ENCODE measurements around the gene LAG3. TPM values are rescaled to one million over a fixed set of nuclear protein-coding genes. Genes with fewer than 3 reads are reported as not detected.

Gene LAG3
- total RNA-seq, 1 experiment from 2014 or later = 2.6 TPM

GRCh38 chr12:6826125-6826733 is 53.9 kb downstream of the LAG3 start:
- peaks cover 42% of the 10 kb centered on the region for H3K27me3 Mint-ChIP-seq (ENCODE audit: low read depth)
- TF ChIP-seq FOXJ3 (CRISPR knock-in tag; IDR thresholded peaks at IDR 0.05; ENCODE audit: borderline replicate concordance) = no peak
- TF ChIP-seq NFATC4 (CRISPR knock-in tag; IDR thresholded peaks at IDR 0.05) = no peak
- TF ChIP-seq OVOL2 (CRISPR knock-in tag; IDR thresholded peaks at IDR 0.05; ENCODE audit: borderline replicate concordance) = no peak
- no peak for TF ChIP-seq E2F5 (CRISPR knock-in tag; IDR thresholded peaks at IDR 0.05)
- no peak for TF ChIP-seq ESRRA (CRISPR knock-in tag; IDR thresholded peaks at IDR 0.05; ENCODE audit: borderline replicate concordance)
- TF ChIP-seq IRF2 (CRISPR knock-in tag; IDR thresholded peaks at IDR 0.05; ENCODE audit: borderline replicate concordance, low read depth) = no peak
- TF ChIP-seq ZNF232 (CRISPR knock-in tag; IDR thresholded peaks at IDR 0.05) = no peak
- TF ChIP-seq ZNF416 (CRISPR knock-in tag; IDR thresholded peaks at IDR 0.05) = no peak
- TF ChIP-seq ZBTB21 (CRISPR knock-in tag; IDR thresholded peaks at IDR 0.05; ENCODE audit: borderline replicate concordance) = no peak
- no peak for TF ChIP-seq ZBTB43 (CRISPR knock-in tag; IDR thresholded peaks at IDR 0.05)
- no peak for TF ChIP-seq ZNF396 (CRISPR knock-in tag; IDR thresholded peaks at IDR 0.05; ENCODE audit: borderline replicate concordance)
- TF ChIP-seq KAT7 (CRISPR knock-in tag; IDR thresholded peaks at IDR 0.05; ENCODE audit: borderline replicate concordance) = no peak
- TF ChIP-seq MXD4 (CRISPR knock-in tag; IDR thresholded peaks at IDR 0.05; ENCODE audit: borderline replicate concordance) = no peak
- TF ChIP-seq TCF7 (CRISPR knock-in tag; IDR thresholded peaks at IDR 0.05; ENCODE audit: low read depth) = no peak
- no peak overlapping the region for H3K4me3 Mint-ChIP-seq
- DNase-seq (ENCODE audit: low spot score) (no peak), ATAC-seq (no peak)
- no peak overlapping the region for H3K27ac Mint-ChIP-seq
- CTCF ChIA-PET = interaction anchor here (0.9 to 8.9 kb wide), 5 partner anchors 43 to 74 kb away, joined by 3 to 112 read pairs (median 5); partner anchors contain the start of genes LAG3, MLF2 and PTMS
- POLR2A ChIA-PET = interaction anchor here (1.5 kb wide), 1 partner anchor 48 kb away, joined by 3 read pairs; no protein-coding TSS in a partner anchor
- H3K9me3 Mint-ChIP-seq = no peaks in the 10 kb centered on the region
- H3K36me3 Mint-ChIP-seq = peaks cover 11% of the 10 kb centered on the region
- H3K4me1 Mint-ChIP-seq = peaks cover 57% of the 10 kb centered on the region

GRCh38 chr12:6826734-6827436 is 54.6 kb downstream of the LAG3 start:
- peaks cover 41% of the 10 kb centered on the region for H3K27me3 Mint-ChIP-seq (ENCODE audit: low read depth)
- ChIA-PET POLR2A (interaction anchor here (1.0 to 1.5 kb wide), 2 partner anchors 46 to 74 kb away, joined by 4 read pairs; partner anchors contain the start of genes MLF2 and SPSB2), CTCF (interaction anchor here (0.8 to 8.9 kb wide), 12 partner anchors 14 to 207 kb away, joined by 3 to 112 read pairs (median 4); partner anchors contain the start of genes GNB3, LAG3, MLF2 and PTMS)
- peak overlapping the region; percentile 35 for H3K27ac Mint-ChIP-seq
- no peaks in the 10 kb centered on the region for H3K9me3 Mint-ChIP-seq
- peak overlapping the region; percentile 65 for H3K4me3 Mint-ChIP-seq
- peaks cover 56% of the 10 kb centered on the region for H3K4me1 Mint-ChIP-seq
- ATAC-seq = no peak
- no peak for DNase-seq (ENCODE audit: low spot score)
- peaks cover 17% of the 10 kb centered on the region for H3K36me3 Mint-ChIP-seq
- TF ChIP-seq ERG (CRISPR knock-in tag; IDR thresholded peaks at IDR 0.05) = no peak
- no peak for TF ChIP-seq MAX (CRISPR knock-in tag; IDR thresholded peaks at IDR 0.05)
- no peak for TF ChIP-seq ETV6 (CRISPR knock-in tag; IDR thresholded peaks at IDR 0.05)
- TF ChIP-seq NR2C2 (CRISPR knock-in tag; IDR thresholded peaks at IDR 0.05) = no peak
- TF ChIP-seq E2F1 (CRISPR knock-in tag; IDR thresholded peaks at IDR 0.05) = no peak
- no peak for TF ChIP-seq ZNF425 (CRISPR knock-in tag; conservative IDR thresholded peaks at IDR 0.05)
- TF ChIP-seq JUN (CRISPR knock-in tag; IDR thresholded peaks at IDR 0.05) = no peak
- no peak for TF ChIP-seq KAT7 (CRISPR knock-in tag; IDR thresholded peaks at IDR 0.05; ENCODE audit: borderline replicate concordance)
- no peak for TF ChIP-seq ZSCAN18 (CRISPR knock-in tag; IDR thresholded peaks at IDR 0.05)
- TF ChIP-seq ELF4 (CRISPR knock-in tag; IDR thresholded peaks at IDR 0.05; ENCODE audit: low read depth) = no peak
